C4-2B (cell line): ENCODE data around the gene RIN3.

Experiments
- H3K27ac ChIP-seq: fragments of 450-650 bp; 2 replicates; pipeline ENCODE4 v1.5.1; 2017
- CTCF ChIP-seq: fragments of 450-650 bp; conservative IDR thresholded peaks from 2 replicates; pipeline ENCODE4 v1.5.1; 2017; ENCODE audit warnings: mild to moderate bottlenecking
- ZFX ChIP-seq: fragments of 450-650 bp; IDR thresholded peaks from 2 replicates; pipeline ENCODE4 v1.6.1; 2017

The RIN3 gene

GRCh38 chr14:92524602-92525185, 11.1 kb downstream of the RIN3 start:
- no peak overlapping the region for H3K27ac ChIP-seq
- no peak for TF ChIP-seq CTCF
- no peak for TF ChIP-seq ZFX

GRCh38 chr14:92525322-92526095, 11.9 kb downstream of the RIN3 start:
- TF ChIP-seq ZFX (no peak), CTCF (no peak)
- H3K27ac ChIP-seq = no peak overlapping the region

GRCh38 chr14:92527721-92528120, 14.1 kb downstream of the RIN3 start:
- no peak overlapping the region for H3K27ac ChIP-seq
- no peak for TF ChIP-seq ZFX
- no peak for TF ChIP-seq CTCF

- H3K27ac ChIP-seq = no peak overlapping the region
- TF ChIP-seq ZFX (no peak), CTCF (no peak)
These were observed 15.0 kb downstream of the RIN3 start for GRCh38 chr14:92528486-92529100.

GRCh38 chr14:92529903-92530302, 16.3 kb downstream of the RIN3 start:
- TF ChIP-seq CTCF (no peak), ZFX (no peak)
- no peak overlapping the region for H3K27ac ChIP-seq

GRCh38 chr14:92531106-92531873, 17.7 kb downstream of the RIN3 start:
- H3K27ac ChIP-seq = no peak overlapping the region

More at GRCh38 chr14:92531106-92531873, 17.7 kb downstream of the RIN3 start:
- TF ChIP-seq ZFX = no peak
- TF ChIP-seq CTCF = no peak
